ENCODE results near the gene SCRN2.

Gene SCRN2

DNA sequence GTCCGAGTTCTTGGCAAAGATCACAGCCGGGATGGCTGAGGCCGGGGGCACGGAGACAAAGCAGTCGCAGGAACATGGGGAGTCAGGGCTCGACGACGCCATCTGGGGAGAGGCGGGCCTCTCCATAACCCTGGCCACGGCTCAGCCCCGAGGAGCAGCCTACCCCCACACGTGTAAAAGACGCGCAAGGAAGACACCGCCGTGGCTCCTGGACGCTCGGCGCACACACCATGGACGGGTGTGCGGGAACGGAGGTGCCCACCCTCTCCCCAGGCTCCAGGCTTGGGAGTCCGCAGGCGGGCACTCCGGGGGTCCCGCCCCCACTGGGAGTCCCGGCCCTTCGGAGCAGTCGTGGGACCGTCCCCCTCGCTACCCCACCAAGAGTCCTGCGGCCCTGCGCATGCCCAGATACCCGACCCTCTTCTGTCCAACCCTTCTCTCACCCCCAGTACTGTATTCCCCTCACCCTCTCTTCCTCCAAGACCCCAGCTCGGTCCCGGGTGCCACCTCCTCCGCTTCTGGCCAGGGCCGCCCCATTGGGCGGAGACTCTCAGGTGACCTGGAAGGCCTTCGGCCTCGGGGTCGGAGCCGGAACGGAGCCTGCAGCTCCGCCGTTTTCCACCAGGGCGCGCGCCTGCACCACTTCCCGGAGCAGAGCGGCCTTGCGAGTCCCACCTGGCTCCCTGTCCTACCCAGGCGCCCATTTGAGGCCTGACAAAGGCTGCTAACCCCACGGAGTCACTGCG is at the start of gene SCRN2:
Gene SCRN2, minus strand, starts transcription at position 532 of the 746 bp plus-strand sequence. Its CDS starts 430 bp downstream, at position 102.
- no peak for DNase-seq (ENCODE audit: low read depth)
- peak within 1 kb of the TSS; percentile 92 for H3K4me3 ChIP-seq (ENCODE audit: control insufficient read depth, low read depth, low read length)
- TF ChIP-seq, protein P1, sequence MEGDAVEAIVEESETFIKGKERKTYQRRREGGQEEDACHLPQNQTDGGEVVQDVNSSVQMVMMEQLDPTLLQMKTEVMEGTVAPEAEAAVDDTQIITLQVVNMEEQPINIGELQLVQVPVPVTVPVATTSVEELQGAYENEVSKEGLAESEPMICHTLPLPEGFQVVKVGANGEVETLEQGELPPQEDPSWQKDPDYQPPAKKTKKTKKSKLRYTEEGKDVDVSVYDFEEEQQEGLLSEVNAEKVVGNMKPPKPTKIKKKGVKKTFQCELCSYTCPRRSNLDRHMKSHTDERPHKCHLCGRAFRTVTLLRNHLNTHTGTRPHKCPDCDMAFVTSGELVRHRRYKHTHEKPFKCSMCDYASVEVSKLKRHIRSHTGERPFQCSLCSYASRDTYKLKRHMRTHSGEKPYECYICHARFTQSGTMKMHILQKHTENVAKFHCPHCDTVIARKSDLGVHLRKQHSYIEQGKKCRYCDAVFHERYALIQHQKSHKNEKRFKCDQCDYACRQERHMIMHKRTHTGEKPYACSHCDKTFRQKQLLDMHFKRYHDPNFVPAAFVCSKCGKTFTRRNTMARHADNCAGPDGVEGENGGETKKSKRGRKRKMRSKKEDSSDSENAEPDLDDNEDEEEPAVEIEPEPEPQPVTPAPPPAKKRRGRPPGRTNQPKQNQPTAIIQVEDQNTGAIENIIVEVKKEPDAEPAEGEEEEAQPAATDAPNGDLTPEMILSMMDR (IDR thresholded peaks at IDR 0.05; ENCODE audit: control insufficient read depth, insufficient read depth, low read depth, low read length, missing control alignments): peak; percentile 97

DNA sequence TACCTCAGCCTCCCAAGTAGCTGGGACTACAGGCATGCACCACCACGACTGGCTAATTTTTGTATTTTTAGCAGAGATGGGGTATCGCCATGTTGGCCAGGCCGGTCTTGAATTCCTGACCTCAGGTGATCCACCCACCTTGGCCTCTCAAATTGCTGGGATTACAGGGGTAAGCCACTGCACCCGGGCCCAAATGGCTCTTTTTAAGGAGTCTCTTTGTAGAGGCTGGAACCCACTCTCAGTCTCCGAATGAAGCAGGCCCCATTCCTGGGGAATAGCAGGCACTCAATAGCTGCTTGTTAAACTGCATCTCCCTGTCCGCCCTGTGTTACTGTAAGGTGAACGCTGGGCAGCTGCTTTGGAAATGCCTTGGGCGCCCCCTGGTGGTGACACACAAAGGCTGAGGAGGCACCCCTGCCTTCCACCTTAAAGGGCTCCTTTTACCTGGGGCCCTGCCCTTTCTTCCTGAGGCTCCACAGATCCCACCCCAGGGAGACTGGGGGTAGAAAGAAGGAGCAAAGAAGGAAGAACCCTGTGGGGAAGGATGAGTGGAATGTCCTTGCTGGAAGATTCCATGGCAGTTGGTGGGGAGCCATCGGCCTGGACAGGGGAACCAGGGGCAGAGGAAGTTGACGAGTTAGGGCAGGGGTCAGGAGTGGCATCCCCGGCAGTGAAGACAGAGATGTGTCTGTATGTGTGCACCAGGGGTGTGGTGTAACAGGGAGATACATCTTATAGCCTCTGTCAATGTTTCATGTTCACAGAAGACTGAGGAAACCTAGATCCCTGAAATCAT is 48.9 kb upstream of the SCRN2 start:
- no peak overlapping the region for H3K4me3 ChIP-seq (ENCODE audit: control insufficient read depth, low read depth, low read length)
- DNase-seq (ENCODE audit: low read depth): peak; percentile 38
- TF ChIP-seq, protein P1 (IDR thresholded peaks at IDR 0.05; ENCODE audit: control insufficient read depth, insufficient read depth, low read depth, low read length, missing control alignments): peak; percentile 90

DNA sequence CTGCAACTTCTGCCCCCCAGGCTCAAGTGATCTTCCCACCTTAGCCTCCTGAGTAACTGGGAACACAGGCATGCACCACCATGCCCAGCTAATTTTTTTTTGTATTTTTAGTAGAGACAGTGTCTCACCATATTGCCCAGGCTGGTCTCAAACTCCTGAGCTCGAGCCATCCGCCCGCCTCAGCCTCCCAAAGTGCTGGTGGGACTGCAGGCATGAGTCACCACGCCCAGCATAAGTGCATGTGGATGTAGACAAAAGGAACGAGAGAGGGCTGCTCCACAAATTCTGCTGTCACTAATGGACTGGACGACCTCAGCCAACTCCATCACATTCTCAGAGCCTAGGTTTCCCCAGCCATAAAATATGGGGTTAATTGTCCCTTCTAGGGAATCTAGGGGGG is 47.2 kb upstream of the SCRN2 start:
- DNase-seq (ENCODE audit: low read depth): no peak
- no peak overlapping the region for H3K4me3 ChIP-seq (ENCODE audit: control insufficient read depth, low read depth, low read length)
- TF ChIP-seq, protein P1 (IDR thresholded peaks at IDR 0.05; ENCODE audit: control insufficient read depth, insufficient read depth, low read depth, low read length, missing control alignments): no peak

DNA sequence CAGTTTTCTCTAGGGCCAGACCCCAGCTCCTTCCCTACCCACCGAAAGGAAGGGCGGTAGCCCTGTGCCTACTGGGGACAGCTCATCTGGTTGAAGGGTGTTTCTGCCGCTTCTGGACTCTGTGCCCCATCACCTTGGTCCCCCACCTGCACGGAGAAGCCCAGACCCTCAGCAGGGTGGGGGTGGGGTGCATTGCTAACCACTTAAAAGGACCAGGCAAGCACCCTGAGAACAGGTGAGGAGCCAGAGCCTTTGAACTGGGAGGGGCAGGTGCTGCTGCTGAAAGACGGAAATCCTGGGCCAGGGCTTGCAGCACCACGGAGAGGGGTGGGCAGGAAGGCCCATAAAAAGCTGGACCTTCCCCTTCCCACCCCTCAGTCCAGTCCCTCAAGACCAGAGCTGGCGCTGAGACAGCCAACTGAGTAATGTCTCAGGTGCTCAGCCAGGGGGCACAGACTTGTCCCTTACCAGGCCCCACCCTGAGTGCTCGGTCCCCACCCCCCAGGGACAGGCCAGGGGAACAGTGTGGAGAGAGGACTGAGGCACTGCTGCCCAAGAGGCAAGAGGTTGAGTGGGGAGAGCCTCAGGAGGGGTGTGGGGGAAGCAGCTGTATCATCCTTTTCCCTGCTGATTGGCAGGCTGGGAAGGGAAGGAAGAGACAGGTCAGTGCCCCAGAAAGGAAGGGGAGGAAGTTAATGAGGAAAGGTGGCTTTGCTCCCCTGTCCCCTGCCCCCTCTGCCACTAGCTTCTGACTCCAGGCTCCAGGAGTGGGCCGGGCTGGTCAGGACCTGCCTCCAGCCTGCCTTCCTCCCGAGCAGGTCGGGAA is 44.0 kb upstream of the SCRN2 start:
- H3K4me3 ChIP-seq (ENCODE audit: control insufficient read depth, low read depth, low read length): no peak overlapping the region
- no peak for DNase-seq (ENCODE audit: low read depth)
- TF ChIP-seq, protein P1 (IDR thresholded peaks at IDR 0.05; ENCODE audit: control insufficient read depth, insufficient read depth, low read depth, low read length, missing control alignments): no peak

DNA sequence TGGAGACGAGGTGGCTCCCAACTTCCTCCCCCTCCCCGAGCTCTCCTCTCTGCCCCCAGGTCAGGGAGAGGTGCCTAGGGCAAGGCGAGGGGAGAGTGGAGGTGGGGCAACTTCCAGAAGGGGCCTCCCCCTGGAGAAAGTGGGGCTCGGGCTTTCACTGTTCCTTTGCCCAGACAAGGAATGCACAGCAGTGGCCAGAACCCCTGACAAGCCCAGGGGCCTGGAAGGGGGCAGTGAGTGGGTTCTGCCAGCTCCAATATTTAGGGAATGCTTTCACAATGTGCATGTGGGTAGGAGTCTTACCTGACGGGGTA is 43.3 kb upstream of the SCRN2 start:
- no peak for DNase-seq (ENCODE audit: low read depth)
- TF ChIP-seq, protein P1 (IDR thresholded peaks at IDR 0.05; ENCODE audit: control insufficient read depth, insufficient read depth, low read depth, low read length, missing control alignments): no peak
- no peak overlapping the region for H3K4me3 ChIP-seq (ENCODE audit: control insufficient read depth, low read depth, low read length)
